Colonic mucosa (tissue), 4 donors: ENCODE measurements around the gene NTNG1. TPM values are rescaled to one million over a fixed set of nuclear protein-coding genes. Genes with fewer than 3 reads are reported as not detected.

Experiments used
- DNase-seq: peaks from one replicate; pipeline ENCODE4 v3.0.0-alpha.2; 2020
- H3K27ac ChIP-seq: fragments of 200-600 bp; one replicate; pipeline ENCODE4 v1.8.0; 2021
- H3K27me3 ChIP-seq: fragments of 200-600 bp; one replicate; pipeline ENCODE4 v1.8.0; 2021
- H3K36me3 ChIP-seq: fragments of 200-600 bp; one replicate; pipeline ENCODE4 v1.8.0; 2021
- H3K4me1 ChIP-seq: fragments of 200-600 bp; one replicate; pipeline ENCODE4 v1.8.0; 2021; ENCODE audit warnings: mild to moderate bottlenecking
- H3K4me3 ChIP-seq: fragments of 200-600 bp; one replicate; pipeline ENCODE4 v1.8.0; 2021
- H3K9ac ChIP-seq, 2 donors: one replicate each; pipeline ENCODE4 v1.7.0; 2013; ENCODE audit warnings: control low read depth in 2 of 2, low read depth in 2 of 2, low read length in 2 of 2
- H3K9me3 ChIP-seq: fragments of 200-600 bp; one replicate; pipeline ENCODE4 v1.8.0; 2021
- intact Hi-C: fragments of 100-400 bp; cut with DNase I; formaldehyde crosslinking; loops from one replicate; pipeline ENCODE4 v1.14.1; 2022
- total RNA-seq, 2 donors: library from RNA; stranded (reverse); fragmentation: NEBNext Ultra II Directional in 1 of 2; extraction: Animal tissue kit (Norgen Biotek cat#: 25700) in 1 of 2; gene quantifications; one replicate each; pipeline ENCODE4 v1.2.1, GENCODE V29; 2021
- TF ChIP-seq, protein P1 (sequence below): fragments of 200-600 bp; IDR thresholded peaks from one replicate; pipeline ENCODE4 v1.8.0; 2022; ENCODE audit warnings: antibody characterized with exemption, mild to moderate bottlenecking
- donor health status: healthy.
- donor health status: DM: no; HTN: no; CAD: no.
- donor health status: DM: no; HTN: no; CAD: no.

NTNG1 gene
- total RNA-seq, 2 donors from 2014 or later, result 0.30 to 0.88 TPM

- no peak for DNase-seq
- Histone ChIP-seq H3K27ac (no peak overlapping the region), H3K4me3 (no peak overlapping the region), H3K9ac (no peak overlapping the region), H3K9me3 (no peaks in the 10 kb centered on the region), H3K36me3 (no peaks in the 10 kb centered on the region), H3K27me3 (no peaks in the 10 kb centered on the region), H3K4me1 (no peaks in the 10 kb centered on the region)
- TF ChIP-seq, protein P1, sequence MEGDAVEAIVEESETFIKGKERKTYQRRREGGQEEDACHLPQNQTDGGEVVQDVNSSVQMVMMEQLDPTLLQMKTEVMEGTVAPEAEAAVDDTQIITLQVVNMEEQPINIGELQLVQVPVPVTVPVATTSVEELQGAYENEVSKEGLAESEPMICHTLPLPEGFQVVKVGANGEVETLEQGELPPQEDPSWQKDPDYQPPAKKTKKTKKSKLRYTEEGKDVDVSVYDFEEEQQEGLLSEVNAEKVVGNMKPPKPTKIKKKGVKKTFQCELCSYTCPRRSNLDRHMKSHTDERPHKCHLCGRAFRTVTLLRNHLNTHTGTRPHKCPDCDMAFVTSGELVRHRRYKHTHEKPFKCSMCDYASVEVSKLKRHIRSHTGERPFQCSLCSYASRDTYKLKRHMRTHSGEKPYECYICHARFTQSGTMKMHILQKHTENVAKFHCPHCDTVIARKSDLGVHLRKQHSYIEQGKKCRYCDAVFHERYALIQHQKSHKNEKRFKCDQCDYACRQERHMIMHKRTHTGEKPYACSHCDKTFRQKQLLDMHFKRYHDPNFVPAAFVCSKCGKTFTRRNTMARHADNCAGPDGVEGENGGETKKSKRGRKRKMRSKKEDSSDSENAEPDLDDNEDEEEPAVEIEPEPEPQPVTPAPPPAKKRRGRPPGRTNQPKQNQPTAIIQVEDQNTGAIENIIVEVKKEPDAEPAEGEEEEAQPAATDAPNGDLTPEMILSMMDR, result no peak
- intact Hi-C loops, result no loop called here
Measured at GRCh38 chr1:107251083-107251482, 110.2 kb downstream of the NTNG1 start.

GRCh38 chr1:107251839-107252238, 111.0 kb downstream of the NTNG1 start:
- intact Hi-C loops, result no loop called here
- H3K9ac ChIP-seq, result no peak overlapping the region
- no peak overlapping the region for H3K4me3 ChIP-seq
- no peak for DNase-seq
- no peaks in the 10 kb centered on the region for H3K27me3 ChIP-seq
- TF ChIP-seq, protein P1, result no peak
- H3K36me3 ChIP-seq, result no peaks in the 10 kb centered on the region
- no peaks in the 10 kb centered on the region for H3K4me1 ChIP-seq
- no peak overlapping the region for H3K27ac ChIP-seq
- no peaks in the 10 kb centered on the region for H3K9me3 ChIP-seq

DNA sequence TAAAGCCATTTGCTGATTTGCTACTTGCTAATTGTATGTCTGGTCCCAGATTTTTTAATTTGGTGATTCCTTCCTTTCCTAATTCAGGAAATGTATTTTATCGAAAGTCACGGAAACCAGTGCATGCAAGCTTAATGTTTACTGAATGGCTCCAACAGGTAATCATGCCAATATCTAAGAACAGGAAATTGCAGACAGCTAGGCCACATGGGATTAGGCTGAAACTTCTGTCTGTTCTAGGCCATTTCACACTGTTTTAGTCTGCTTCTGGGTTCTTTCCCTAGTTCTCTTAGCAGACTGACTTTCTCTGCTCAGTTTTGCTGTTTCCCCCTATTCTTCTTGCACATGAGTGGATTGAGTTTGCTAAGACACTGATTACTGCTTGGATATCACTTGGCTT, 111.4 kb downstream of the NTNG1 start:
- Histone ChIP-seq H3K36me3 (no peaks in the 10 kb centered on the region), H3K9ac (no peak overlapping the region), H3K4me1 (no peaks in the 10 kb centered on the region), H3K27ac (no peak overlapping the region), H3K9me3 (no peaks in the 10 kb centered on the region), H3K27me3 (no peaks in the 10 kb centered on the region), H3K4me3 (no peak overlapping the region)
- intact Hi-C loops, result no loop called here
- TF ChIP-seq, protein P1, result no peak
- no peak for DNase-seq

GRCh38 chr1:107254306-107254705, 113.5 kb downstream of the NTNG1 start:
- H3K4me1 ChIP-seq, result no peaks in the 10 kb centered on the region
- no peaks in the 10 kb centered on the region for H3K36me3 ChIP-seq
- TF ChIP-seq, protein P1, result no peak
- no peak overlapping the region for H3K4me3 ChIP-seq
- no peak overlapping the region for H3K9ac ChIP-seq
- no peaks in the 10 kb centered on the region for H3K9me3 ChIP-seq
- DNase-seq, result no peak
- H3K27ac ChIP-seq, result no peak overlapping the region
- no peaks in the 10 kb centered on the region for H3K27me3 ChIP-seq
- intact Hi-C loops, result no loop called here

DNA sequence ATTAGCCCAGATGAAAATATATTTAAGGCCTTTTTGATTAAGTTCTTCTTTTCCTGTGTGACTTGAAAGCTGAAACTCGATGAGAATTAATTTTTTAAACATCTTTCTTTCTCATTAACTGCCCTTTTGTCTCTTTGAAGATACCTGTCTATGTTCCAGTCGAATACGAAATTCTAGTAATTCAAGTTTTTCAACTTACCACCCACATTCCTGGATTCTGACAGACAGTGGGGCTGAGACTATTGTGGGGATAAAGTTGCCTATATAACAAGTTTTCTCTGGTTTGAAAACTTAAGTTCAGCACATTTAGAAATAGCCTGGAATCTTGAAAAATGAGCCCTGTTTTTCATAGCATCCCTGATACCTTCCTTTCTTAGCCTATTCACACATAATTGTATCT, 114.6 kb downstream of the NTNG1 start:
- H3K9ac ChIP-seq, result no peak overlapping the region
- no peak overlapping the region for H3K4me3 ChIP-seq
- TF ChIP-seq, protein P1, result no peak
- no peaks in the 10 kb centered on the region for H3K27me3 ChIP-seq
- H3K27ac ChIP-seq, result no peak overlapping the region
- no peaks in the 10 kb centered on the region for H3K4me1 ChIP-seq
- DNase-seq, result no peak
- H3K9me3 ChIP-seq, result no peaks in the 10 kb centered on the region
- intact Hi-C loops, result no loop called here
- no peaks in the 10 kb centered on the region for H3K36me3 ChIP-seq
